HG02884 (cell line): ENCODE results near the gene CCDC157.
A peak's percentile ranks its signal among the peaks of the same experiment; 100 is the strongest.
"Not testable (repeated sequence)": the region's sequence is repeated elsewhere in the genome, so short reads cannot be mapped to it uniquely, and the experiment has no call there.

ENCODE experiments used
- ATAC-seq: cut with Tn5 transposase; IDR thresholded peaks from one replicate; pipeline ENCODE4 v1.9.1; 2021; ENCODE audit warnings: mild to moderate bottlenecking, moderate library complexity; ENCODE audit not compliant: unreplicated experiment

Gene CCDC157

GRCh38 chr22:30325724-30326254 is 31.0 kb upstream of the CCDC157 start:
- ATAC-seq = no peak

- peak; percentile 23 for ATAC-seq
These were observed 30.5 kb upstream of the CCDC157 start for GRCh38 chr22:30326255-30326705.

DNA sequence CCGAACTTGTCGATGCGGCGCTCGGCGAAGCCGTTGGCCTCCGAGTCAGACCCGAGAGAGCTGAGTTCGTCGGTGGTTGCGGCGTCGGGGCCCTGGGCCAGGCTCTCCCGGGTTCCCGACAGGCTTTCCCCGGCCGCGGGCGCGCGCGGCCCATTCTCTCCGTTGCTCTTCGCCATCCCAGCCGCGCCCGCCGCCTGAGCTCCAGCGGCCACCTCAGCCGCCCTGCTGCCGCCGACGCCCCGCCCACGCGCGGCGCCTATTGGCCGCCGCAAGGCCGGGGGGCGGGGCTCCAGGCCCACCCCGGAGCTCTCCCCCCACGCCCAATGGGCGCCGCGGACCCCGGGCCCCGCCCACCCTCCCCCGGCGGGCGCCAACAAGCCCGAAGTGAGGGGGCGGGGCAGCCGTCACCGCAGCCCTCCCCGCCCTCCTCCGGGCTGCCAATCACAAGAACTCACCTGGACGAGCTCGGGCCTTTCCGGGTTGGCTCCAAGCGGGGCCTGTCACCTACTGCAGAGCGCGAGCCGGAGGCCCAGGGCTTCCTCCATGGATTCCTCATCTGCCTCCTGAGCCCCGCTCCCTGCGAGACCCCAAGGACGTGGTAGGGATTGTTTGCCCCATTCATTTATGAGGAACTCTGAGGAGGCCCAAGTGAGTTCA is 30.0 kb upstream of the CCDC157 start, which contains the start of gene TBC1D10A:
TSS of gene TBC1D10A (minus strand) at position 236 of the 657 bp plus-strand sequence. CDS start at position 176, 60 bp downstream.
- peak; percentile 86 for ATAC-seq

DNA sequence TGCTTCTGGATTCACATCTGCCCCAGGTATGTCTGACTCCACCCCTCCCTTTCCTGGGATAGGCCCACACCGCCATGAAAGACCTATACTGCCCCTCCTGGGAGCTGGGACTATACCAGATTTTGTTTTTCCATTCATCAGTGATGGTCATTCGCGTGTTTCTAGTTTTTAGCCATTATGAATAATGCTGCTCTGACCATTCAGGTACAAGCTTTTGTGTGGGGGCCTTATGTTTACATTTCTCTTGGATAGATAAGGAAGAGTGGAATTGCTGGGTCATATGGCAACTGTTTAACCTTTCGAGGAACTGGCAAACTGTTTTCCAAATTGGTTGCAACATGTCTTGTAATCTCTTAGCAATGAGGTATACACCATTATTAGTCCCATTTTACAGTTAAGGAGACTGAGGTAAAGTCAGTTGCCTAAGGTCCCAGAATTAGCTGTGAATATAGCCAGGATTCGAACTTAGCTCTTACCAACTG is 28.9 kb upstream of the CCDC157 start:
- ATAC-seq = no peak

GRCh38 chr22:30328466-30329049 is 28.2 kb upstream of the CCDC157 start:
- no peak for ATAC-seq

- ATAC-seq = no peak
These were observed 24.3 kb upstream of the CCDC157 start for GRCh38 chr22:30332551-30332950.

- no peak for ATAC-seq
These were observed 23.7 kb upstream of the CCDC157 start for GRCh38 chr22:30332994-30333706.

DNA sequence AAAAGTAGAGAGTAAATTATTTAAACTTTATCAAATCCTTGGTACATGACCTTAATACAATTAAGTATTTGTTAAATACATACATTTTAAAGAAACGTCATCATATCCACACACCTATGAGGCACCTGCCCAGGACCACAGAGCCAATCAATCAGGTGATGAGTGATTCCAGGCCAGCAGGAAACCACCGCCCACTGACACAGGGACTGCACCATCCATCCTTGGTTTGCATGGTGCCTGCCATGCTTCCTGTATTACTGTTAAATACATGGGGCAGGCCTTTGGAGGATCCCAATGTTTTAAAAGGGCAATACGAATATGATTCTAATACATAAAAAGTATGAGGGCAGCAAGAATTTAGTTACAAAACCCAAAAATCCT is 23.1 kb upstream of the CCDC157 start:
- ATAC-seq = no peak

GRCh38 chr22:30334646-30335045 is 22.2 kb upstream of the CCDC157 start:
- no peak for ATAC-seq

GRCh38 chr22:30335236-30335635 is 21.6 kb upstream of the CCDC157 start:
- no peak for ATAC-seq

DNA sequence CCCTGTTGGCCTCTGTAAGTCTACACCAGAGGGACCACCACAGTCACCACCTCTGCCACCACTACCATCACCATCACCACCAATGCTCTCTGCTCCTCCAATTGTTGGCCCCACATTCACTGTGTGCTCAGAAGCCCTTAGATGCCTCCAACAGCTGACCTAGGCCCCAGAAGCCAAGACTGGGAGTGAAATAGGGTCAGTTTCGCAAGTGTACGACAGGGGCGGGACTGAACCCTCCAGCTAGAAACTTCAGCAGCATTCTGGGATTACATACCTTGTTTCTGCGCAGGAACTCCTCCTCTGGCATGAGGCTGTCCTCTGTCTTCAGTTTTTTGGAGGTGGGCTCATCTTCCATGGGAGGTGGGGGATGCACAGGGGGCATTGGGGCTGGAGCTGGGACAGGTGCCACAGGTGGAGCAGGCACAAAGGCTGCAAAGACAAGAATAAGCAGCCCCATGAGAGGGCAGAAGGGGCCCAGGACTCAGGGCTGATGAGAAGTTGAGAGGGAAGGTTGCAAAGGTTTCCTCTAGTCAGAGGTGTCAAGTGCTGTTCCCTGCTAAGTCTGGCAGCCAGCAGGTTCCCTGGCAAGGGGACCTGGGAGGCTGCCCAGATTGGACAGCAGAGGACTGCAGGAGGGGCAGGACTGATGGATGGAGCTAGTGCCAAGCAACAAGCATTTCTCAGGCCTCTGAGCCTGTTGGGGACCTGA is 19.9 kb upstream of the CCDC157 start:
- no peak for ATAC-seq

GRCh38 chr22:30337461-30337778 is 19.4 kb upstream of the CCDC157 start:
- ATAC-seq = no peak

DNA sequence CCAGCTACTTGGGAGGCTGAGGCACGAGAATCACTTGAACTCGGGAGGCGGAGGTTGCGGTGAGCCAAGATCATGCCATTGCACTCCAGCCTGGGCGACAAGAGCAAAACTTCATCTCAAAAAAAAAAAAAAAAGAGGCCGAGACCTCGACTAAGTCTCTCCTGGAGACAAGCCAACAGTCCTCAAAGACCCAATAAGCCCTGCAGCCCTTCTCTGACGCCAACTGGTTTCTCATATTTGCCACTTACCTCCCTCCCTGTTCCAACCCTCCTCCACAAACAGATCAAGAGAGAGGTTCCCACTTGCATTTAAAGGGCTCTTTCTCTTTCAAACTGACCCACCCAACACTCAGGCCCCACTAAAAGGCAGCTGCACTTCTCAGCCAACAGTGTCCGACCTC is 18.5 kb upstream of the CCDC157 start:
- not testable (repeated sequence) for ATAC-seq

DNA sequence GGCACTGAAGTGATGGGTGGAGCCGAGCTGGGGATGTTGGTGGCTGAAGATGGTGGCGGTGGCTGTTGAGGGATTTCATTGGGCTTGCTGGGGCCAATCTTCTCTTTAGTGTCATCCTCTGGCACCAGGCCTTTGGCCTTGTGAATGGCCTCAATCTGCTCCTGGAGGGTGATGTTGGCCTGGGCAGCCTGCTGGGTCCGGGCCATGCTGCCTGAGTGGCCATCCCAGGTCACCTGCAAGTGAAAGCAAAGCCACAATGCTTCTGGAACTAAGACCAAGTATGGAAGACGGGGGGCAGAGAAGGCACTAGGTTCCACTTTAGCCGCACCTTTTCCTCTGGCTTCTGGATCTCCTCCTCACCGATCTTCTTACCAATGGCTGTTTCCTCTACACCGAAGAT is 18.0 kb upstream of the CCDC157 start:
- no peak for ATAC-seq

GRCh38 chr22:30340911-30341685 is 15.7 kb upstream of the CCDC157 start:
- ATAC-seq = no peak

- no peak for ATAC-seq
These were observed 12.2 kb upstream of the CCDC157 start for GRCh38 chr22:30344447-30345200.

- no peak for ATAC-seq
These were observed 9.4 kb upstream of the CCDC157 start for GRCh38 chr22:30347255-30347892.

- ATAC-seq = no peak
These were observed 8.4 kb upstream of the CCDC157 start for GRCh38 chr22:30348404-30348803.

GRCh38 chr22:30348809-30349208 is 8.0 kb upstream of the CCDC157 start:
- ATAC-seq = no peak
